HEK293 (cell line): ENCODE data around the gene NAMPT.

Experiments used
- CTCF ChIA-PET: fragments of 350-600 bp; formaldehyde crosslinking; extraction: SDS; loops from one replicate; lab custom pipeline; 2021; ENCODE audit warnings: antibody characterized with exemption; lab: Yijun Ruan, JAX
- POLR2A ChIA-PET: fragments of 300-600 bp; formaldehyde crosslinking; extraction: SDS; loops from one replicate; lab custom pipeline; 2020; ENCODE audit warnings: antibody characterized with exemption, inconsistent platforms; lab: Yijun Ruan, JAX
- H3K27ac ChIP-seq: fragments of 200-500 bp; sonication (Bioruptor generic); 2 replicates; pipeline ENCODE4 v1.5.1; 2014; ENCODE audit warnings: low read depth, low read length, control low read depth, inconsistent platforms; ENCODE audit errors: extremely low read depth
- H3K36me3 ChIP-seq, 2 experiments: fragments of 200-500 bp in 1 of 2; sonication (Bioruptor generic) in 1 of 2; 1 replicate in 1 of 2; 2 replicates in 1 of 2; pipeline ENCODE4 v1.5.1; 2014 to 2017; ENCODE audit warnings: inconsistent platforms in 2 of 2, low read length in 2 of 2; ENCODE audit not compliant: control insufficient read depth in 2 of 2, insufficient read depth in 1 of 2
- H3K4me1 ChIP-seq: fragments of 200-500 bp; sonication (Bioruptor generic); 2 replicates; pipeline ENCODE4 v1.5.1; 2014; ENCODE audit warnings: mild to moderate bottlenecking, low read length, inconsistent platforms; ENCODE audit not compliant: control insufficient read depth, insufficient read depth
- H3K4me3 ChIP-seq: 2 replicates; pipeline ENCODE4 v1.5.1; 2011; ENCODE audit warnings: low read depth, mild to moderate bottlenecking, control low read depth, low read length, moderate library complexity
- H3K9me3 ChIP-seq: fragments of 200-500 bp; sonication (Bioruptor generic); 2 replicates; pipeline ENCODE4 v1.5.1; 2014; ENCODE audit warnings: low read depth, low read length, inconsistent platforms; ENCODE audit not compliant: control insufficient read depth, insufficient read depth
- BCL11A ChIP-seq: fragments of 450-650 bp; formaldehyde crosslinking; IDR thresholded peaks from 2 replicates; pipeline ENCODE4 v1.5.1; 2016; ENCODE audit warnings: low read depth, missing biosample characterization, missing genetic modification characterization
- GFI1B ChIP-seq: fragments of 450-650 bp; formaldehyde crosslinking; IDR thresholded peaks from 2 replicates; pipeline ENCODE4 v1.5.1; 2016; ENCODE audit warnings: missing biosample characterization, missing genetic modification characterization
- GLIS1 ChIP-seq: fragments of 450-650 bp; formaldehyde crosslinking; IDR thresholded peaks from 2 replicates; pipeline ENCODE4 v1.5.1; 2016; ENCODE audit warnings: missing biosample characterization, missing genetic modification characterization
- IKZF3 ChIP-seq: fragments of 450-650 bp; IDR thresholded peaks from 2 replicates; pipeline ENCODE4 v1.5.0; 2018; ENCODE audit warnings: missing biosample characterization, mild to moderate bottlenecking, missing genetic modification characterization, moderate library complexity
- KLF1 ChIP-seq: fragments of 450-650 bp; formaldehyde crosslinking; IDR thresholded peaks from 2 replicates; pipeline ENCODE4 v1.5.1; 2016; ENCODE audit warnings: missing biosample characterization, missing genetic modification characterization
- KLF17 ChIP-seq: fragments of 450-650 bp; formaldehyde crosslinking; IDR thresholded peaks from 2 replicates; pipeline ENCODE4 v1.5.1; 2016; ENCODE audit warnings: missing biosample characterization, missing genetic modification characterization
- OVOL3 ChIP-seq: fragments of 450-650 bp; formaldehyde crosslinking; IDR thresholded peaks from 2 replicates; pipeline ENCODE4 v1.5.1; 2016; ENCODE audit warnings: missing biosample characterization, missing genetic modification characterization
- PRDM1 ChIP-seq: fragments of 450-650 bp; formaldehyde crosslinking; IDR thresholded peaks from 2 replicates; pipeline ENCODE4; 2016; ENCODE audit warnings: missing biosample characterization, missing genetic modification characterization
- SCRT1 ChIP-seq: fragments of 450-650 bp; formaldehyde crosslinking; IDR thresholded peaks from 2 replicates; pipeline ENCODE4 v1.5.1; 2016; ENCODE audit warnings: missing biosample characterization, missing genetic modification characterization, borderline replicate concordance
- SCRT2 ChIP-seq: fragments of 450-650 bp; formaldehyde crosslinking; IDR thresholded peaks from 2 replicates; pipeline ENCODE4 v1.5.1; 2016; ENCODE audit warnings: missing biosample characterization, missing genetic modification characterization
- ZBTB21 ChIP-seq: fragments of 450-650 bp; formaldehyde crosslinking; IDR thresholded peaks from 2 replicates; pipeline ENCODE4 v1.5.1; 2017; ENCODE audit warnings: missing biosample characterization, missing genetic modification characterization
- ZFP41 ChIP-seq: fragments of 450-650 bp; formaldehyde crosslinking; IDR thresholded peaks from 2 replicates; pipeline ENCODE4 v1.5.1; 2016; ENCODE audit warnings: missing biosample characterization, missing genetic modification characterization, borderline replicate concordance
- ZNF121 ChIP-seq: fragments of 450-650 bp; formaldehyde crosslinking; IDR thresholded peaks from 2 replicates; pipeline ENCODE4 v1.5.1; 2016; ENCODE audit warnings: missing biosample characterization, missing genetic modification characterization
- ZNF146 ChIP-seq: fragments of 450-650 bp; formaldehyde crosslinking; IDR thresholded peaks from 2 replicates; pipeline ENCODE4 v1.5.1; 2016; ENCODE audit warnings: missing biosample characterization, missing genetic modification characterization
- ZNF157 ChIP-seq: fragments of 450-650 bp; formaldehyde crosslinking; IDR thresholded peaks from 2 replicates; pipeline ENCODE4 v1.5.1; 2016; ENCODE audit warnings: missing biosample characterization, missing genetic modification characterization
- ZNF169 ChIP-seq: fragments of 450-650 bp; formaldehyde crosslinking; IDR thresholded peaks from 2 replicates; pipeline ENCODE4 v1.5.1; 2016; ENCODE audit warnings: missing biosample characterization, missing genetic modification characterization
- ZNF391 ChIP-seq: fragments of 450-650 bp; formaldehyde crosslinking; IDR thresholded peaks from 2 replicates; pipeline ENCODE4 v1.5.1; 2016; ENCODE audit warnings: low read depth, missing biosample characterization, missing genetic modification characterization, borderline replicate concordance
- ZNF561 ChIP-seq: fragments of 450-650 bp; IDR thresholded peaks from 2 replicates; pipeline ENCODE4 v1.5.1; 2018; ENCODE audit warnings: missing biosample characterization, missing genetic modification characterization, borderline replicate concordance
- ZNF654 ChIP-seq: fragments of 450-650 bp; formaldehyde crosslinking; IDR thresholded peaks from 2 replicates; pipeline ENCODE4 v1.5.1; 2016; ENCODE audit warnings: low read depth, missing biosample characterization, missing genetic modification characterization
- ZNF670 ChIP-seq: fragments of 450-650 bp; formaldehyde crosslinking; IDR thresholded peaks from 2 replicates; pipeline ENCODE4 v1.5.1; 2016; ENCODE audit warnings: missing biosample characterization, missing genetic modification characterization, low read depth
- ZNF707 ChIP-seq: fragments of 450-650 bp; formaldehyde crosslinking; IDR thresholded peaks from 2 replicates; pipeline ENCODE4 v1.5.1; 2016; ENCODE audit warnings: missing biosample characterization, missing genetic modification characterization
- ZNF843 ChIP-seq: fragments of 450-650 bp; formaldehyde crosslinking; IDR thresholded peaks from 2 replicates; pipeline ENCODE4 v1.5.1; 2016; ENCODE audit warnings: missing biosample characterization, missing genetic modification characterization
- TF ChIP-seq, protein P1 (sequence below): fragments of 450-650 bp; formaldehyde crosslinking; IDR thresholded peaks from 2 replicates; pipeline ENCODE4 v1.5.1; 2016; ENCODE audit warnings: missing biosample characterization, missing genetic modification characterization

The NAMPT gene

GRCh38 chr7:106313966-106314365, 29.2 kb upstream of the NAMPT start:
- Histone ChIP-seq H3K4me1 (no peaks in the 10 kb centered on the region), H3K9me3 (no peaks in the 10 kb centered on the region), H3K27ac (no peak overlapping the region), H3K4me3 (no peak overlapping the region)
- ChIA-PET CTCF (interaction anchor here (0.5 to 0.7 kb wide), 3 partner anchors 12 to 160 kb away, joined by 3 to 4 read pairs (median 3); no protein-coding TSS in a partner anchor), POLR2A (no interaction called here)
- TF ChIP-seq, protein P1, sequence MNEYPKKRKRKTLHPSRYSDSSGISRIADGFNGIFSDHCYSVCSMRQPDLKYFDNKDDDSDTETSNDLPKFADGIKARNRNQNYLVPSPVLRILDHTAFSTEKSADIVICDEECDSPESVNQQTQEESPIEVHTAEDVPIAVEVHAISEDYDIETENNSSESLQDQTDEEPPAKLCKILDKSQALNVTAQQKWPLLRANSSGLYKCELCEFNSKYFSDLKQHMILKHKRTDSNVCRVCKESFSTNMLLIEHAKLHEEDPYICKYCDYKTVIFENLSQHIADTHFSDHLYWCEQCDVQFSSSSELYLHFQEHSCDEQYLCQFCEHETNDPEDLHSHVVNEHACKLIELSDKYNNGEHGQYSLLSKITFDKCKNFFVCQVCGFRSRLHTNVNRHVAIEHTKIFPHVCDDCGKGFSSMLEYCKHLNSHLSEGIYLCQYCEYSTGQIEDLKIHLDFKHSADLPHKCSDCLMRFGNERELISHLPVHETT (tag by site-specific recombination), result no peak
- TF ChIP-seq GLIS1 (tag by site-specific recombination), result no peak
- TF ChIP-seq ZNF670 (tag by site-specific recombination), result no peak
- 0 out of 2 replicates have a peak, but pooled peaks have one; percentile 10 for TF ChIP-seq PRDM1 (tag by site-specific recombination)
- TF ChIP-seq, all 188 proteins: peak for 1
- H3K36me3 ChIP-seq, result no peaks in the 10 kb centered on the region

DNA sequence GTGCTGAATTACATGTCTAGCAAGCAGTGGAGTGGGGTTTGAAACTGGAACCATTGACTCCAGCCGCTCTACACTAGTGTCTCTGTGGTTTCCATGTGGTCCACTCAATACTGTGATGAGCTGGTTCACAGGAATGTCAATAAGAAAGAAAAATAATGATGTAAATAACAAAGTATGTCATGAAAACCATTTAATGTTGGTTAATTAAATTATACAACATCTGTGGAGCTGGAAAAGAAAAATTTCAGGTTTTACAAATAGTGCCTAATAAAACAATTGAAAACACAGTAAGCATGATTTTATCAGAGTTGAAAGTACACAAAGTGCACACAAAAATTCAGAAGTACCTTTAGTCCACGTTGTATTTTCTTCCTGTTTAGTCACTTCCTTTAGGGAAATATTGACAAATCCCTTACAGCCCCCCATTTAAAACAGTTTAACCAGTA, 28.7 kb upstream of the NAMPT start:
- no peak for TF ChIP-seq ZNF707 (tag by site-specific recombination)
- H3K4me3 ChIP-seq, result no peak overlapping the region
- ChIA-PET POLR2A (no interaction called here), CTCF (interaction anchor here (0.5 to 0.6 kb wide), 2 partner anchors 13 to 159 kb away, joined by 3 to 4 read pairs; no protein-coding TSS in a partner anchor)
- H3K36me3 ChIP-seq, result no peaks in the 10 kb centered on the region
- H3K4me1 ChIP-seq, result no peaks in the 10 kb centered on the region
- H3K27ac ChIP-seq, result no peak overlapping the region
- H3K9me3 ChIP-seq, result no peaks in the 10 kb centered on the region

DNA sequence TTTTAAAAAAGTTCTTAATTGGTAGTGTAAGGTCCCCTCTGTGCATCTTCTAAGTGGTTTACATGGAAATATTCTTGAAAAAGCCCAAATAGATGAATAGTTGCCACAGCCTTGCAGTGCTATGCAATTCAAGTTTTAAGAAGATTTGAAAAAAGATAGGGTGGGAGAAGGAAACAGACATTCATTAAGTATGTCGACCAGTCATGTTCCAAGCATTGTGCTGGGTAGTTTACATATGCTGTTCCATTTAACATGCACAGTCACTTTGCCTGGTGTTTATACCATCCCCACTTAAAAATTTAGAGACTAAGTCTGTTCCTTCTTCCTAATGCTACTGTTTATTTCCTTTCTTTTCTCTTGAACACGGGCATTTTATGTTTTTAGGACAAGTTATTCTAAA, 28.1 kb upstream of the NAMPT start:
- H3K9me3 ChIP-seq, result no peaks in the 10 kb centered on the region
- H3K27ac ChIP-seq, result no peak overlapping the region
- ChIA-PET POLR2A (no interaction called here), CTCF (no interaction called here)
- no peak overlapping the region for H3K4me3 ChIP-seq
- no peaks in the 10 kb centered on the region for H3K36me3 ChIP-seq
- H3K4me1 ChIP-seq, result no peaks in the 10 kb centered on the region
- TF ChIP-seq GFI1B (no peak), ZNF654 (tag by site-specific recombination) (no peak), KLF17 (no peak), IKZF3 (tag by site-specific recombination) (no peak), ZNF121 (tag by site-specific recombination) (no peak), ZNF146 (tag by site-specific recombination) (no peak), ZFP41 (no peak), BCL11A (tag by site-specific recombination) (no peak), ZNF561 (tag by site-specific recombination) (no peak)

GRCh38 chr7:106312099-106312871, 27.5 kb upstream of the NAMPT start:
- TF ChIP-seq ZNF157, result no peak
- TF ChIP-seq KLF1 (tag by site-specific recombination), result no peak
- TF ChIP-seq ZFP41, result no peak
- TF ChIP-seq SCRT2 (tag by site-specific recombination), result no peak
- no peak for TF ChIP-seq ZNF391 (tag by site-specific recombination)
- no peak for TF ChIP-seq ZNF843
- TF ChIP-seq SCRT1, result no peak
- TF ChIP-seq ZBTB21 (tag by site-specific recombination), result no peak
- no peak for TF ChIP-seq OVOL3
- no peak for TF ChIP-seq ZNF169
- no peaks in the 10 kb centered on the region for H3K9me3 ChIP-seq
- H3K4me1 ChIP-seq, result no peaks in the 10 kb centered on the region
- CTCF ChIA-PET, result no interaction called here
- no peaks in the 10 kb centered on the region for H3K36me3 ChIP-seq
- POLR2A ChIA-PET, result no interaction called here
- H3K27ac ChIP-seq, result no peak overlapping the region
- H3K4me3 ChIP-seq, result no peak overlapping the region
